ENCODE results near the gene PGBD5. TPM values are rescaled to one million over a fixed set of nuclear protein-coding genes. Genes with fewer than 3 reads are reported as not detected.

Gene PGBD5
- total and polyA plus RNA-seq, 4 donors = 0.54 to 3.0 (median 1.8) TPM

GRCh38 chr1:230337266-230337665 lies 88.9 kb downstream of the PGBD5 start:
- Histone ChIP-seq H3K27me3 (ENCODE audit: control insufficient read depth in 3 of 3, insufficient read depth in 3 of 3, low read length in 2 of 3) (no peaks in the 10 kb centered on the region), H3K9ac (ENCODE audit: insufficient read depth in 1 of 2, low read length in 2 of 2) (no peak overlapping the region), H3K36me3 (ENCODE audit: control insufficient read depth in 4 of 4, insufficient read depth in 4 of 4, low read length in 4 of 4) (no peaks in the 10 kb centered on the region), H3K27ac (ENCODE audit: low read depth in 1 of 2, low read length in 1 of 2) (no peak overlapping the region), H3K4me3 (no peak overlapping the region), H3K4me1 (ENCODE audit: control insufficient read depth in 5 of 5, insufficient read depth in 5 of 5, low read length in 5 of 5) (peaks cover 0 to 6% (median 4%) of the 10 kb centered on the region in 5 donors), H3K9me3 (ENCODE audit: control insufficient read depth in 4 of 4, insufficient read depth in 3 of 4, low read length in 3 of 4) (peaks cover 0 to 1% (median 0%) of the 10 kb centered on the region in 4 donors)
- ATAC-seq (ENCODE audit: insufficient read depth, low FRiP score) = no peak
- 86 to 91% methylated on average over 5 of the region's 5 CpGs for WGBS, 2 donors
- DNase-seq = no peak
- no peak for TF ChIP-seq CTCF (IDR thresholded peaks at IDR 0.05; ENCODE audit: control extremely low read depth, extremely low read depth)

- Histone ChIP-seq H3K36me3 (ENCODE audit: control insufficient read depth in 4 of 4, insufficient read depth in 4 of 4, low read length in 4 of 4) (no peaks in the 10 kb centered on the region), H3K27ac (ENCODE audit: low read depth in 1 of 2, low read length in 1 of 2) (no peak overlapping the region), H3K27me3 (ENCODE audit: control insufficient read depth in 3 of 3, insufficient read depth in 3 of 3, low read length in 2 of 3) (no peaks in the 10 kb centered on the region), H3K4me3 (no peak overlapping the region), H3K9me3 (ENCODE audit: control insufficient read depth in 4 of 4, insufficient read depth in 3 of 4, low read length in 3 of 4) (no peaks in the 10 kb centered on the region), H3K4me1 (ENCODE audit: control insufficient read depth in 5 of 5, insufficient read depth in 5 of 5, low read length in 5 of 5) (peaks cover 0 to 5% (median 4%) of the 10 kb centered on the region in 5 donors), H3K9ac (ENCODE audit: insufficient read depth in 1 of 2, low read length in 2 of 2) (no peak overlapping the region)
- TF ChIP-seq CTCF (IDR thresholded peaks at IDR 0.05; ENCODE audit: control extremely low read depth, extremely low read depth) = no peak
- 72 to 82% methylated on average over 12 of the region's 12 CpGs for WGBS, 2 donors
- ATAC-seq (ENCODE audit: insufficient read depth, low FRiP score) (no peak), DNase-seq (peak; percentile 46 to 75 (median 57))
Measured at GRCh38 chr1:230335861-230336522, 90.1 kb downstream of the PGBD5 start.

- no peak for TF ChIP-seq CTCF (IDR thresholded peaks at IDR 0.05; ENCODE audit: control extremely low read depth, extremely low read depth)
- Histone ChIP-seq H3K36me3 (ENCODE audit: control insufficient read depth in 4 of 4, insufficient read depth in 4 of 4, low read length in 4 of 4) (no peaks in the 10 kb centered on the region), H3K9ac (ENCODE audit: insufficient read depth in 1 of 2, low read length in 2 of 2) (no peak overlapping the region), H3K4me1 (ENCODE audit: control insufficient read depth in 5 of 5, insufficient read depth in 5 of 5, low read length in 5 of 5) (peaks cover 0 to 4% (median 3%) of the 10 kb centered on the region in 5 donors), H3K4me3 (no peak overlapping the region), H3K27ac (ENCODE audit: low read depth in 1 of 2, low read length in 1 of 2) (no peak overlapping the region), H3K9me3 (ENCODE audit: control insufficient read depth in 4 of 4, insufficient read depth in 3 of 4, low read length in 3 of 4) (no peaks in the 10 kb centered on the region), H3K27me3 (ENCODE audit: control insufficient read depth in 3 of 3, insufficient read depth in 3 of 3, low read length in 2 of 3) (no peaks in the 10 kb centered on the region)
- 74 to 82% methylated on average over 3 of the region's 3 CpGs for WGBS, 2 donors
- DNase-seq = no peak
- no peak for ATAC-seq (ENCODE audit: insufficient read depth, low FRiP score)
Measured at GRCh38 chr1:230334447-230334837, 91.7 kb downstream of the PGBD5 start.
